ENCODE data around the gene PTBP2.

- TF ChIP-seq, protein P1, sequence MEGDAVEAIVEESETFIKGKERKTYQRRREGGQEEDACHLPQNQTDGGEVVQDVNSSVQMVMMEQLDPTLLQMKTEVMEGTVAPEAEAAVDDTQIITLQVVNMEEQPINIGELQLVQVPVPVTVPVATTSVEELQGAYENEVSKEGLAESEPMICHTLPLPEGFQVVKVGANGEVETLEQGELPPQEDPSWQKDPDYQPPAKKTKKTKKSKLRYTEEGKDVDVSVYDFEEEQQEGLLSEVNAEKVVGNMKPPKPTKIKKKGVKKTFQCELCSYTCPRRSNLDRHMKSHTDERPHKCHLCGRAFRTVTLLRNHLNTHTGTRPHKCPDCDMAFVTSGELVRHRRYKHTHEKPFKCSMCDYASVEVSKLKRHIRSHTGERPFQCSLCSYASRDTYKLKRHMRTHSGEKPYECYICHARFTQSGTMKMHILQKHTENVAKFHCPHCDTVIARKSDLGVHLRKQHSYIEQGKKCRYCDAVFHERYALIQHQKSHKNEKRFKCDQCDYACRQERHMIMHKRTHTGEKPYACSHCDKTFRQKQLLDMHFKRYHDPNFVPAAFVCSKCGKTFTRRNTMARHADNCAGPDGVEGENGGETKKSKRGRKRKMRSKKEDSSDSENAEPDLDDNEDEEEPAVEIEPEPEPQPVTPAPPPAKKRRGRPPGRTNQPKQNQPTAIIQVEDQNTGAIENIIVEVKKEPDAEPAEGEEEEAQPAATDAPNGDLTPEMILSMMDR (IDR thresholded peaks at IDR 0.05), result no peak
- TF ChIP-seq POLR2A (IDR thresholded peaks at IDR 0.05), result no peak
Observed at GRCh38 chr1:96782206-96782605, 60.6 kb downstream of the PTBP2 start.
